Naive B cell (primary cell): Measurements from ENCODE around the gene ACKR2. TPM values are rescaled to one million over a fixed set of nuclear protein-coding genes. Genes with fewer than 3 reads are reported as not detected.

Experiments used
- polyA plus RNA-seq, 6 donors: library from polyadenylated mRNA; unstranded; fragments of 300-500 nt; fragmentation: Illumina TruSeq; gene quantifications; one replicate each; pipeline ENCODE4 v1.2.3, GENCODE V29; 2021; ENCODE audit warnings: low read depth in 6 of 6

The ACKR2 gene
- polyA plus RNA-seq, 6 donors from 2014 or later, result 0.10 to 0.28 (median 0.20) TPM; not detected in 2

Other genes with a start within 250 kb of the ACKR2 start
- 10 to 100 TPM; 25.1 to 39.0 (median 31.3) TPM for gene SEC22C, start 227.5 kb upstream of the ACKR2 start, polyA plus RNA-seq
- gene SS18L2, start 218.6 kb upstream of the ACKR2 start, polyA plus RNA-seq, result 100 to 1,000 TPM; 111 to 142 (median 131) TPM
- gene NKTR, start 208.8 kb upstream of the ACKR2 start, polyA plus RNA-seq, result 10 to 100 TPM in 1 of 6 donors, 1 to 10 TPM in 5; 6.2 to 21.9 (median 8.4) TPM
- gene ZBTB47, start 155.7 kb upstream of the ACKR2 start, polyA plus RNA-seq, result not detected
- gene KLHL40, start 123.9 kb upstream of the ACKR2 start, polyA plus RNA-seq, result not detected
- not detected for gene HHATL, start 106.6 kb upstream of the ACKR2 start, polyA plus RNA-seq
- 1 to 10 TPM in 1 of 6 donors, under 1 TPM in 4, not detected in 1; 0.39 to 1.2 (median 0.56) TPM for gene CCDC13, start 36.2 kb upstream of the ACKR2 start, polyA plus RNA-seq
- 10 to 100 TPM; 47.7 to 83.7 (median 65.3) TPM for gene HIGD1A, start 5.0 kb upstream of the ACKR2 start, polyA plus RNA-seq
- gene CYP8B1, start 66.4 kb downstream of the ACKR2 start, polyA plus RNA-seq, result not detected
- not detected for gene ZNF662, start 96.7 kb downstream of the ACKR2 start, polyA plus RNA-seq
- gene GASK1A, start 169.9 kb downstream of the ACKR2 start, polyA plus RNA-seq, result not detected